ENCODE results near the gene CST11.
"Not testable (repeated sequence)": the region's sequence is repeated elsewhere in the genome, so short reads cannot be mapped to it uniquely, and the experiment has no call there.

CST11 gene

DNA sequence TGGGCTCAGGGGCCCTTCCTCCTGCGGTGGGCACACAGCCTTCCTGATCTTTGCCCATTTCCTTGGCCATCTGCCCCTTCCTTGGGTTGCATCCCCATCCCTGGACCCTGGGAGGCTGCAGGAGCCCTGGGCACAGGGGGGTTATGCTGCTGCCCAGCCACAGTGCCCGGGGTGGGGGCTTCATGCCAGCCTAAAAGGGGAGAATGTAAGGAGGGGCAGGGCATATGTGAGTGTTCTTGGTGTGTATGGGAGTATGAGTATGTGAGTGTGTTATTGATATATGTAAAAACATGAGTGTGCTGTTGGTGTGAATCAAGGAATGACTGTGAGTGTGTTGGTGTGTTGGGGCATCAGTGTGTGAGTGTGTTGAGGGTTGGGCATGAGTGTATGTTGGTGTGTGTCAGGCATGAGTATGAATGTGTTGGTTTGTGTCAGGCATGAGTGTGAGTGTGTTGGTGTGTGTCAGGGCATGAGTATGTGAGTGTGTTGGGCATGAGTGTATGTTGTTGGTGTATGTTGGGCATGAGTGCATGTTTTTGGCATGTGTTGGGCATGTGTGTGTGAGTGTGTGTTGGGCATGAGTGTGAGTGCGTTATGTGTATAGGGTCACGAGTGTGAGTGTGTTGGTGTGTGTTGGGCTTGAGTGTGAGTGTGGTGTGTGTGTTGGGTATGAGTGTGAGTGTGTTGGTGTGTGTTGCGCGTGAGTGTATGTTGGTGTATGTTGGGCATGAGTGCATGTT, 23.5 kb upstream of the CST11 start:
- Histone ChIP-seq H3K27ac (ENCODE audit: low read length) (no peak overlapping the region), H3K36me3 (ENCODE audit: control insufficient read depth in 1 of 2, insufficient read depth in 2 of 2, low read length in 2 of 2) (no peaks in the 10 kb centered on the region), H3K4me3 (ENCODE audit: low read depth in 1 of 2, low read length in 2 of 2) (no peak overlapping the region), H3K9me3 (ENCODE audit: control insufficient read depth in 1 of 2, low read length in 2 of 2) (no peaks in the 10 kb centered on the region), H3K4me1 (ENCODE audit: control insufficient read depth in 1 of 2, insufficient read depth in 2 of 2, low read length in 2 of 2) (no peaks in the 10 kb centered on the region), H3K27me3 (ENCODE audit: low read depth, low read length) (no peaks in the 10 kb centered on the region)

DNA sequence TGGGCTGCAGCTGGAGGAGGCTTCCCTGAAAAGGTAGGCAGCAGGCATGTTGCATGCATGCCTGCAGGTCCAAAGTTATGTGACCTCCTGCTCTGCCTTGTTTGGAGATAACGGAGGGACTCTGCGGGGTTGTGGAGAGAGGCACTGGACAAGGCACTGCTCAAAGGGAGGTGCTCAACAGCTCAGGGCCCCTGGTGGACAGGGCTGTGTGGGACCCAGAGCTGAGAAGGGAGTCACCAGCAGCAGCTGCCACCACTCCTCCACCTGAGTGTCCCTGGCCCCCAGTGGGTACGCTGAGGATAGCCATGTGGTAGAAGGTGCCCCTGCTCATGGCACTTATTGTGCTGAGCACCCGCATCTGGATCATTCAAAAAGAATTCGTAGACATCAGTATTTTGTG, 22.7 kb upstream of the CST11 start:
- no peak overlapping the region for H3K27ac ChIP-seq (ENCODE audit: low read length)
- no peaks in the 10 kb centered on the region for H3K27me3 ChIP-seq (ENCODE audit: low read depth, low read length)
- H3K36me3 ChIP-seq (ENCODE audit: control insufficient read depth in 1 of 2, insufficient read depth in 2 of 2, low read length in 2 of 2) = no peaks in the 10 kb centered on the region
- no peaks in the 10 kb centered on the region for H3K4me1 ChIP-seq (ENCODE audit: control insufficient read depth in 1 of 2, insufficient read depth in 2 of 2, low read length in 2 of 2)
- H3K9me3 ChIP-seq (ENCODE audit: control insufficient read depth in 1 of 2, low read length in 2 of 2) = no peaks in the 10 kb centered on the region
- no peak overlapping the region for H3K4me3 ChIP-seq (ENCODE audit: low read depth in 1 of 2, low read length in 2 of 2)

DNA sequence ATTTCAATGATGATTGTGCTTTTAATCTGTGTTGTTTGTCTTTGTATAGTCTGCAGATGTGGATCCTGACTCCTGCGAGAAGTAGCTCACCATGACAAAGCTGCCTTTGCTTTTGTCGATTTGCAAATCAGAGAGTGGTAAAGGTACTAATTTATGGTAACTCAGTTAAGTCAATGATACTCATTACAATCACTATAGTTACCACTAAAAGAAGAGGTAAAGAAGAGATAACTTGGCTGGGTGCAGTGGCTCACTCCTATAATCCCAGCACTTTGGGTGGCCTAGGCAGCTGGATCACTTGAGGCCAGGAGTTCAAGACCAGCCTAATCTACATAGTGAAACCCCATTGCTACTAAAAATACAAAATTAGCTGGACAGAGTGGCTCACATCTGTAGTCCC, 20.6 kb upstream of the CST11 start:
- not testable (repeated sequence) for H3K4me3 ChIP-seq (ENCODE audit: low read depth in 1 of 2, low read length in 2 of 2); H3K9me3 ChIP-seq (ENCODE audit: control insufficient read depth in 1 of 2, low read length in 2 of 2); H3K27ac ChIP-seq (ENCODE audit: low read length); H3K27me3 ChIP-seq (ENCODE audit: low read depth, low read length); H3K36me3 ChIP-seq (ENCODE audit: control insufficient read depth in 1 of 2, insufficient read depth in 2 of 2, low read length in 2 of 2); H3K4me1 ChIP-seq (ENCODE audit: control insufficient read depth in 1 of 2, insufficient read depth in 2 of 2, low read length in 2 of 2)

DNA sequence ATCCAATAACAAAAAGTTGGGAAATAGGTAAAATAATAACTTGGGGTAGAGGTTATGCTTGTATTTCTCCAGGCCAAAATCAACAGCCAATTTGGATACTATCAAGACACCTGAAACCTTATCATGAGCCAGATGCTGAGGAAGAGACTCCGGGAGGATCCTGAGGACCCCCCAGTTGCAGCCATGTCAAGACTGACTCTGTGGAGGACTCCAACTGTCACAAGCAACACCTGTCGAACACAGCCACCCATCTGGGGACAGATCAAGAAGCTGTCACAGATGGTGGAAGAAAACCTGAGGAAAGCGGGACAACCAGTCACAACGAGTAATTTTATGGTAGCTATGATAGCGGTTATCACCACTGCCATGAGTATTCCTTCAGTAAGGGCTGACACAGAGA, 19.6 kb upstream of the CST11 start:
- H3K9me3 ChIP-seq (ENCODE audit: control insufficient read depth in 1 of 2, low read length in 2 of 2); H3K27me3 ChIP-seq (ENCODE audit: low read depth, low read length); H3K27ac ChIP-seq (ENCODE audit: low read length); H3K4me1 ChIP-seq (ENCODE audit: control insufficient read depth in 1 of 2, insufficient read depth in 2 of 2, low read length in 2 of 2); H3K36me3 ChIP-seq (ENCODE audit: control insufficient read depth in 1 of 2, insufficient read depth in 2 of 2, low read length in 2 of 2); H3K4me3 ChIP-seq (ENCODE audit: low read depth in 1 of 2, low read length in 2 of 2): not testable (repeated sequence)

DNA sequence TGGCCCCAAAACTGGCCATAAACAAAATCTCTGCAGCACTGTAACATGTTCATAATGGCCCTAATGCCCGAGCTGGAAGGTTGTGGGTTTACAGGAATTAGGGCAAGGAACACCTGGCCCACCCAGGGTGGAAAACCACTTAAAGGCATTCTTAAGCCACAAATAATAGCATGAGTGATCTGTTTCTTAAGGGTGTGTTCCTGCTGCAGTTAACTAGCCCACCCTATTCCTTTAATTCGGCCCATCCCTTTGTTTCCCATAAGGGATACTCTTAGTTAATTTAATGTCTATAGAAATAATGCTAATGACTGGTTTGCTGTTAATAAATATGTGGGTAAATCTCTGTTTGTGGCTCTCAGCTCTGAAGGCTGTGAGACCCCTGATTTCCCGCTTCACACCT, 14.3 kb upstream of the CST11 start:
- H3K36me3 ChIP-seq (ENCODE audit: control insufficient read depth in 1 of 2, insufficient read depth in 2 of 2, low read length in 2 of 2); H3K27me3 ChIP-seq (ENCODE audit: low read depth, low read length); H3K4me3 ChIP-seq (ENCODE audit: low read depth in 1 of 2, low read length in 2 of 2); H3K27ac ChIP-seq (ENCODE audit: low read length); H3K4me1 ChIP-seq (ENCODE audit: control insufficient read depth in 1 of 2, insufficient read depth in 2 of 2, low read length in 2 of 2): not testable (repeated sequence)
- peaks cover 0 to 15% of the 10 kb centered on the region in 2 donors for H3K9me3 ChIP-seq (ENCODE audit: control insufficient read depth in 1 of 2, low read length in 2 of 2)

DNA sequence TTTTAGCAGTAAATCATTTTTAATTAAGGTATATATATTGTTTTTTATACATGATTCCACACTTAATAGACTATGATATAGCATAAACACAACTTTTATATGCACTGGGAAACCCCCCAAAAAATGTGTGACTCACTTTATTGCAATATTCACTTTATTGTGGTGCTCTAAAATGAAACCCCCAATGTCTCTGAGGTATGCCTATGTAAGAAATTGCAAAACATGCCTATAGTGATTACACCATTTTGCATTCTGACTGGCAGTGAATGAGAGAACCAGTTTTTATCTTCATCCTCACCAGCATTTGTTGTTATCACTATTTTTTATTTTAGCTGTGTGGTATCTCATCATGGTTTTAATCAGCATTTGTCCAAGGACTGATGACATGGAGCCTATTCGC, 8.5 kb upstream of the CST11 start:
- Histone ChIP-seq H3K4me1 (ENCODE audit: control insufficient read depth in 1 of 2, insufficient read depth in 2 of 2, low read length in 2 of 2) (no peaks in the 10 kb centered on the region), H3K27ac (ENCODE audit: low read length) (no peak overlapping the region), H3K36me3 (ENCODE audit: control insufficient read depth in 1 of 2, insufficient read depth in 2 of 2, low read length in 2 of 2) (no peaks in the 10 kb centered on the region), H3K27me3 (ENCODE audit: low read depth, low read length) (no peaks in the 10 kb centered on the region), H3K4me3 (ENCODE audit: low read depth in 1 of 2, low read length in 2 of 2) (no peak overlapping the region), H3K9me3 (ENCODE audit: control insufficient read depth in 1 of 2, low read length in 2 of 2) (no peaks in the 10 kb centered on the region)

DNA sequence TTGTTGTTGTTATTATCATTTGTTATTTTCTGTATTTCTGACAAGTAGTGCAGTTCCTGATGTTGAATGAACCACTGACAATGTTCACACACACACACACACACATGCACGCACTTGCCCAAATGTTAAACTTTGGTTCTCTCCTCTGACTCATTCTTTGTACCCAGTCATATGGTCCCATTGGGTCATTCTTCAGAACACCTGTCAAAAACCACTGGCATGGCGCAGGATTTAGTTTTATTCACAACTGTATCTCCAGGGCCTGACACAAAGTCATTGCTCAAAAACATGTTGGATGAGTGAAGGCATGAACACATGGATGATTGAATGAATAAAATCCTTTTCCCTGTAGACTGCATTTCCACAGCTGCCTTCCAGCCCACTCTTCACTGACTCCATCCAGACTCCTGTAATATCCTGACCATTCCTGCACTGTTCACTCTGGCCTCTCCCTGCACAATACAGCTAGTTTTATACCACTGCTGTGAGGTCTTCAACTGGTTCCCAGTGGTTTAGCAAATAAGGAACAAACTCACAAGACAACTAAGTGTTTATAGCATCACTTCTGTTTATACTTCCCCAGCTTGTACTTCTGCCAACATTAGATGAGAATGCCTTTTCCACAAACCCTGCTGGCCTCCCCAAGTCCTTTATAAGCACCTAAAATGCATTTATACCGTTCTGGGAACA, 6.9 kb upstream of the CST11 start:
- no peaks in the 10 kb centered on the region for H3K36me3 ChIP-seq (ENCODE audit: control insufficient read depth in 1 of 2, insufficient read depth in 2 of 2, low read length in 2 of 2)
- no peak overlapping the region for H3K4me3 ChIP-seq (ENCODE audit: low read depth in 1 of 2, low read length in 2 of 2)
- no peak overlapping the region for H3K27ac ChIP-seq (ENCODE audit: low read length)
- no peaks in the 10 kb centered on the region for H3K27me3 ChIP-seq (ENCODE audit: low read depth, low read length)
- no peaks in the 10 kb centered on the region for H3K4me1 ChIP-seq (ENCODE audit: control insufficient read depth in 1 of 2, insufficient read depth in 2 of 2, low read length in 2 of 2)
- H3K9me3 ChIP-seq (ENCODE audit: control insufficient read depth in 1 of 2, low read length in 2 of 2) = no peaks in the 10 kb centered on the region

DNA sequence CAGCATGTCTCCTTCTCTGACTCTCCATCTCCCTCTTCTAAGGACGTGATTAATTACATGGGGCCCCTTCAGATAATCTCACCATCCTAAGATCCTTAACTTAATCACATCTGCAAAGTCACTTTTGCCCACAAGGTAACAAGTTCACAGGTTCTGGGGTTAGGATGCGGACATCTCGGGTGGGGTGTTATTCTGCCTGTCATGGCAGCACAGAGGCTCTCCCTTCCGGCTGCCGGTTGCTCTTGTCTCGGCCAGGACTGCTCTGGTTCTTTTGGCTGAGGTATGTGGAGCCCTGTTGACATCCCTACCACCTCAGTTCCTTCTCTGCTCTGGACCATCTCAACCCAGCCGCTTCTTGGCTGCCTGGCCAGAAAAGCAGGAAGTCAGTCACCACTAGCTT, 4.2 kb upstream of the CST11 start:
- Histone ChIP-seq H3K36me3 (ENCODE audit: control insufficient read depth in 1 of 2, insufficient read depth in 2 of 2, low read length in 2 of 2) (no peaks in the 10 kb centered on the region), H3K4me3 (ENCODE audit: low read depth in 1 of 2, low read length in 2 of 2) (no peak overlapping the region), H3K27ac (ENCODE audit: low read length) (no peak overlapping the region), H3K4me1 (ENCODE audit: control insufficient read depth in 1 of 2, insufficient read depth in 2 of 2, low read length in 2 of 2) (no peaks in the 10 kb centered on the region), H3K9me3 (ENCODE audit: control insufficient read depth in 1 of 2, low read length in 2 of 2) (no peaks in the 10 kb centered on the region), H3K27me3 (ENCODE audit: low read depth, low read length) (no peaks in the 10 kb centered on the region)

DNA sequence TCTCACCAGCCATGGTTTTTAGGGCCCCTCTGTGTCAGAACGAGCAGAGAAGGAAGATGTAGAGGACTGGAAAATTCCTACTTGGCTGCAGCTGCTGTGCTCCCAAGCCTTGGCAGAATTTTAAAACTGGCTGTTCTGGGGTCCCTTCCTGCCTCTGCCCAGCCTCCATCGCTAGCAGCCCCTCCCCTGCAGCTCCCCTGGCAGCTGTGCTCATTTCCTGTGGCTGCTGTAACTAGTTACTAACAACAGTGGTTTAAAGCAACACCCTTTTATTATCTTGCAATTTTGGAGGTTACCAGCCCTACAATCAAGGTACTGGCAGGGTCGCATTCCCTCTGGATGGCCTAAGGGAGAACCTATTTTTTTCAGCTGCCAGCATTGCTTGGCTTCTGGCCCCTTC, 3.7 kb upstream of the CST11 start:
- no peaks in the 10 kb centered on the region for H3K36me3 ChIP-seq (ENCODE audit: control insufficient read depth in 1 of 2, insufficient read depth in 2 of 2, low read length in 2 of 2)
- no peaks in the 10 kb centered on the region for H3K4me1 ChIP-seq (ENCODE audit: control insufficient read depth in 1 of 2, insufficient read depth in 2 of 2, low read length in 2 of 2)
- no peak overlapping the region for H3K27ac ChIP-seq (ENCODE audit: low read length)

DNA sequence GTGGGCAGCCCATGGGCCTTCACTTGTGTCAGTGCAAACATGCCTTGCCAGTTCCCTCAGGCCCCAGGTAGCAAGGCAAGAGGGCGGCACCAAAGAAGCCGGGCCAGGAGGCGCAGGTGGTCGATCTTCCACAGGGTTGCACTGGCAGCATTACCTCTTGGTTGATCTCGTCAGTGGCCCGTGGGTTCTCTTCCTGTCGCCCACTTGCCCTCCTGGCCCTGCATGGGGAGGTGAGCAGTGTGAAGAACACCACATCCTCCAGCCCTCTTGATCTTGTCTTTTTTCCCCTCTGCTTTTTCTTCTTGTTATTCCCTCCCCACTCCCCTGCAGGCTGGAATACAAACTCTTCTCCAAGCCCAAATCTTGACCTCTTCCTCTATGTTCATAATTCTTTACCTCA, 3.0 kb upstream of the CST11 start:
- Histone ChIP-seq H3K27me3 (ENCODE audit: low read depth, low read length) (no peaks in the 10 kb centered on the region), H3K4me1 (ENCODE audit: control insufficient read depth in 1 of 2, insufficient read depth in 2 of 2, low read length in 2 of 2) (no peaks in the 10 kb centered on the region), H3K27ac (ENCODE audit: low read length) (no peak overlapping the region)

More for the DNA sequence above, 3.7 kb upstream of the CST11 start:
- H3K27me3 ChIP-seq (ENCODE audit: low read depth, low read length) = no peaks in the 10 kb centered on the region
- no peaks in the 10 kb centered on the region for H3K9me3 ChIP-seq (ENCODE audit: control insufficient read depth in 1 of 2, low read length in 2 of 2)
- no peak overlapping the region for H3K4me3 ChIP-seq (ENCODE audit: low read depth in 1 of 2, low read length in 2 of 2)

DNA sequence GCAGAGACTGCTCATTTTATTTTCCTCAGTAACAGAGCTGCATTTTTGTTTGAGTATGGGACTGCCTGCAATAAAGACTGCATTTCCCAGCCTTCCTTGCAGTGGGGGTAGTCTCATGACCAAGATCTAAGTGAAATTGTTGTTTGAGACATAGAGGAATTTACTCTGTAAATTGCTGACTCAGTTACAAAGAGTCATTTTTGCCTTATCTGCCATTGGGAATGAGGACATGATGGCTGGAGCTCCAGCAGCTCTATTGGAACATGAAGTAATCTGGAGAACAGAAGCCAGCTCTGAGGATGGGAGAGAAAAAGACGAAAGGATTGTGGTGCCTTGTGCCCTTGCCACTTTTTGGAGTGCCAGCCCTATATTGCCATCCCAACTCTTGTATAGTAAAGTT, 2.1 kb upstream of the CST11 start:
- no peak overlapping the region for H3K27ac ChIP-seq (ENCODE audit: low read length)
- H3K27me3 ChIP-seq (ENCODE audit: low read depth, low read length) = no peaks in the 10 kb centered on the region
- no peaks in the 10 kb centered on the region for H3K9me3 ChIP-seq (ENCODE audit: control insufficient read depth in 1 of 2, low read length in 2 of 2)
- H3K4me1 ChIP-seq (ENCODE audit: control insufficient read depth in 1 of 2, insufficient read depth in 2 of 2, low read length in 2 of 2) = no peaks in the 10 kb centered on the region
- no peak overlapping the region for H3K4me3 ChIP-seq (ENCODE audit: low read depth in 1 of 2, low read length in 2 of 2)
- no peaks in the 10 kb centered on the region for H3K36me3 ChIP-seq (ENCODE audit: control insufficient read depth in 1 of 2, insufficient read depth in 2 of 2, low read length in 2 of 2)

More for the DNA sequence above, 3.0 kb upstream of the CST11 start:
- no peak overlapping the region for H3K4me3 ChIP-seq (ENCODE audit: low read depth in 1 of 2, low read length in 2 of 2)
- H3K9me3 ChIP-seq (ENCODE audit: control insufficient read depth in 1 of 2, low read length in 2 of 2) = no peaks in the 10 kb centered on the region
- H3K36me3 ChIP-seq (ENCODE audit: control insufficient read depth in 1 of 2, insufficient read depth in 2 of 2, low read length in 2 of 2) = no peaks in the 10 kb centered on the region

All from muscle layer of duodenum (tissue), 2 donors.